ENCODE data around the gene MED1. TPM values are rescaled to one million over a fixed set of nuclear protein-coding genes. Genes with fewer than 3 reads are reported as not detected.

The MED1 gene
- total RNA-seq, 4 donors from 2014 or later = 18.8 to 35.9 (median 20.7) TPM

GRCh38 chr17:39361064-39361463, 90.0 kb downstream of the MED1 start:
- no peak for TF ChIP-seq CTCF (IDR thresholded peaks at IDR 0.05; ENCODE audit: low read depth)

- TF ChIP-seq CTCF (IDR thresholded peaks at IDR 0.05; ENCODE audit: low read depth) = no peak
Measured at GRCh38 chr17:39360537-39360936, 90.5 kb downstream of the MED1 start.

- TF ChIP-seq CTCF (IDR thresholded peaks at IDR 0.05; ENCODE audit: low read depth) = no peak
Measured at GRCh38 chr17:39359994-39360393, 91.1 kb downstream of the MED1 start.

GRCh38 chr17:39357986-39358385, 93.1 kb downstream of the MED1 start:
- TF ChIP-seq CTCF (IDR thresholded peaks at IDR 0.05; ENCODE audit: low read depth) = no peak

- TF ChIP-seq CTCF (IDR thresholded peaks at IDR 0.05; ENCODE audit: low read depth) = no peak
Measured at GRCh38 chr17:39357488-39357887, 93.6 kb downstream of the MED1 start.

Other genes starting within 250 kb of the MED1 start
- gene STAC2, start 225.3 kb downstream of the MED1 start, total RNA-seq = under 1 TPM in 1 of 4 donors, not detected in 3; 0.85 TPM
- gene FBXL20, start 49.6 kb downstream of the MED1 start, total RNA-seq = 10 to 100 TPM; 20.2 to 29.8 (median 25.6) TPM
- 10 to 100 TPM; 36.0 to 54.1 (median 48.5) TPM for gene CDK12, start 10.2 kb upstream of the MED1 start, total RNA-seq
- gene NEUROD2, start 156.7 kb upstream of the MED1 start, total RNA-seq = not detected
- gene PPP1R1B, start 175.7 kb upstream of the MED1 start, total RNA-seq = 100 to 1,000 TPM in 1 of 4 donors, 10 to 100 TPM in 3; 16.3 to 100 (median 41.4) TPM
- 10 to 100 TPM; 39.2 to 63.9 (median 43.5) TPM for gene STARD3, start 185.9 kb upstream of the MED1 start, total RNA-seq
- 1 to 10 TPM in 1 of 4 donors, under 1 TPM in 2, not detected in 1; 0.33 to 6.8 (median 0.66) TPM for gene TCAP, start 214.1 kb upstream of the MED1 start, total RNA-seq
- 1 to 10 TPM; 2.0 to 7.3 (median 4.2) TPM for gene PNMT, start 217.2 kb upstream of the MED1 start, total RNA-seq
- 10 to 100 TPM in 1 of 4 donors, 1 to 10 TPM in 3; 7.6 to 12.8 (median 8.0) TPM for gene PGAP3, start 236.8 kb upstream of the MED1 start, total RNA-seq
- 10 to 100 TPM in 3 of 4 donors, 1 to 10 TPM in 1; 8.5 to 13.2 (median 12.3) TPM for gene ERBB2, start 248.8 kb upstream of the MED1 start, total RNA-seq

Data from subcutaneous adipose tissue (tissue), 4 donors.